GM12865 (cell line): ENCODE data around the gene SLC24A4.

Experiments
- DNase-seq: peaks from one replicate; pipeline ENCODE4 v3.0.0; 2010; ENCODE audit warnings: low read depth
- H3K4me3 ChIP-seq: 2 replicates; pipeline ENCODE4 v1.5.1; 2011; ENCODE audit warnings: mild to moderate bottlenecking, low read depth, low read length, control low read depth
- CTCF ChIP-seq: IDR thresholded peaks from 2 replicates; pipeline ENCODE4 v1.5.1; 2011; ENCODE audit warnings: low read length, control low read depth, low read depth, inconsistent platforms; ENCODE audit not compliant: insufficient read depth; ENCODE audit errors: missing control alignments

The SLC24A4 gene

GRCh38 chr14:92316176-92316575 is 6.8 kb upstream of the SLC24A4 start:
- no peak for TF ChIP-seq CTCF
- no peak overlapping the region for H3K4me3 ChIP-seq
- DNase-seq = peak; percentile 50

DNA sequence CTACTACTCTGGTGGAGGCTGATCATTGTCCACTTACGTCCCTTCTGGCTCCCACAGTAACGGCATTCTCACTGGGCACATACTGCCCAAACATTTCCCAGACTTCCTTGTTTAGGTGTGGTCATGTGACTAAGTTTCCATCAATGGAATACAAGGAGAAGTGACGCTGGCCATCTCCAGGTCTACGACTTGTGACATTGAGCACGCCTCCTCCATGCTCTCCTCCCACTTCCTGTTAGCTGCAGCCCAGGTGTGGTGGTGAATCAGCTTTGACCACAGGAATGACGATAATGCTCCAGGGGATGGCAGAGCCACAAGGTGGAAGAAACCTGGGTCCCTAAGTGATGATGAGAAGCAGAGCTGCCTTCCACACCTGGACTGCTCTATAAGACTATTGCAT is 6.0 kb upstream of the SLC24A4 start:
- no peak overlapping the region for H3K4me3 ChIP-seq
- TF ChIP-seq CTCF = no peak
- DNase-seq = peak; percentile 50

DNA sequence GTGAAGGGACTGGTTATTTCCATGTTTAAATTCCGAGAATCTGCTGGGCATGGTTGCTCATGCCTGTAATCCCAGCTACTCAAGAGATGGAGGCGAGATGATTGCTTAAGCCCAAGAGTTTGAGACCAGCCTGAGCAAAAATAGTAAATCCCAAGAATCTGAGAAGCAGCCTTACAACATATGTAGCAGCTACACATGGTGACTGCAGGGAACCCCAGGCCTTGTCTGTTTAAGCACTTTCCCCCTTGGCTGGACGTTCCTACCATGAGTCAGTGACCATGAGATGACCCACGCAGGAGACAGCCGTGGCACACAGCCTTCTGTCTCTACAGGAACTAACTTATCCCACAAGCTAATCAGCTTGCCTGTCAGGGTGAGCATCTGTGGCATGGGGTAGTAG is 5.5 kb upstream of the SLC24A4 start:
- H3K4me3 ChIP-seq = no peak overlapping the region
- TF ChIP-seq CTCF = no peak
- DNase-seq = no peak

GRCh38 chr14:92321701-92322100 is 1.3 kb upstream of the SLC24A4 start:
- no peak overlapping the region for H3K4me3 ChIP-seq
- DNase-seq = no peak
- TF ChIP-seq CTCF = no peak

GRCh38 chr14:92322516-92322915 is 449 bp upstream of the SLC24A4 start:
- TF ChIP-seq CTCF = no peak
- no peak overlapping the region for H3K4me3 ChIP-seq
- no peak for DNase-seq

- H3K4me3 ChIP-seq = no peak overlapping the region
These were observed 1.2 kb downstream of the SLC24A4 start for GRCh38 chr14:92323916-92324818.

More at GRCh38 chr14:92323916-92324818, 1.2 kb downstream of the SLC24A4 start:
- DNase-seq = no peak
- TF ChIP-seq CTCF = no peak
